GM18907 (cell line): ENCODE results near the gene PRKCQ.
"Not testable (repeated sequence)": the region's sequence is repeated elsewhere in the genome, so short reads cannot be mapped to it uniquely, and the experiment has no call there.

Experiments used
- ATAC-seq: cut with Tn5 transposase; IDR thresholded peaks from one replicate; pipeline ENCODE4 v1.9.1; 2021; ENCODE audit warnings: mild to moderate bottlenecking, moderate library complexity; ENCODE audit not compliant: unreplicated experiment

The PRKCQ gene

GRCh38 chr10:6494936-6495592, 85.0 kb downstream of the PRKCQ start:
- ATAC-seq: peak; percentile 64

- no peak for ATAC-seq
Observed at GRCh38 chr10:6494442-6494819, 85.6 kb downstream of the PRKCQ start.

- ATAC-seq: no peak
Observed at GRCh38 chr10:6493521-6494441, 86.3 kb downstream of the PRKCQ start.

- ATAC-seq: no peak
Observed at GRCh38 chr10:6492896-6493295, 87.2 kb downstream of the PRKCQ start.

- no peak for ATAC-seq
Observed at GRCh38 chr10:6491841-6492609, 88.1 kb downstream of the PRKCQ start.

- ATAC-seq: no peak
Observed at GRCh38 chr10:6490614-6491013, 89.5 kb downstream of the PRKCQ start.

- no peak for ATAC-seq
Observed at GRCh38 chr10:6487920-6488319, 92.2 kb downstream of the PRKCQ start.

GRCh38 chr10:6486309-6486708, 93.8 kb downstream of the PRKCQ start:
- no peak for ATAC-seq

- ATAC-seq: no peak
Observed at GRCh38 chr10:6482737-6483357, 97.2 kb downstream of the PRKCQ start.

- no peak for ATAC-seq
Observed at GRCh38 chr10:6478722-6479121, 101.4 kb downstream of the PRKCQ start.

GRCh38 chr10:6476989-6477388, 103.1 kb downstream of the PRKCQ start:
- no peak for ATAC-seq

- no peak for ATAC-seq
Observed at GRCh38 chr10:6474871-6475270, 105.2 kb downstream of the PRKCQ start.

GRCh38 chr10:6473901-6474370, 106.1 kb downstream of the PRKCQ start:
- ATAC-seq: peak; percentile 79

GRCh38 chr10:6473430-6473829, 106.6 kb downstream of the PRKCQ start:
- ATAC-seq: peak; percentile 77

GRCh38 chr10:6472710-6473005, 107.4 kb downstream of the PRKCQ start:
- ATAC-seq: not testable (repeated sequence)

- ATAC-seq: no peak
Observed at GRCh38 chr10:6470894-6471618, 109.0 kb downstream of the PRKCQ start.

- ATAC-seq: no peak
Observed at GRCh38 chr10:6469661-6470060, 110.4 kb downstream of the PRKCQ start.

GRCh38 chr10:6465854-6466601, 114.0 kb downstream of the PRKCQ start:
- no peak for ATAC-seq

GRCh38 chr10:6465437-6465836, 114.6 kb downstream of the PRKCQ start:
- no peak for ATAC-seq
